Panc1 (cell line): ENCODE measurements around the gene SKP1.

Source experiments
- CTCF ChIP-seq: fragments of 450-650 bp; IDR thresholded peaks from 2 replicates; pipeline ENCODE4 v1.5.1; 2017; ENCODE audit warnings: mild to moderate bottlenecking
- POLR2AphosphoS5 ChIP-seq: IDR thresholded peaks from 2 replicates; pipeline ENCODE4 v1.6.1; 2012; ENCODE audit warnings: mild to moderate bottlenecking, low read depth, low read length, moderate library complexity

DNA sequence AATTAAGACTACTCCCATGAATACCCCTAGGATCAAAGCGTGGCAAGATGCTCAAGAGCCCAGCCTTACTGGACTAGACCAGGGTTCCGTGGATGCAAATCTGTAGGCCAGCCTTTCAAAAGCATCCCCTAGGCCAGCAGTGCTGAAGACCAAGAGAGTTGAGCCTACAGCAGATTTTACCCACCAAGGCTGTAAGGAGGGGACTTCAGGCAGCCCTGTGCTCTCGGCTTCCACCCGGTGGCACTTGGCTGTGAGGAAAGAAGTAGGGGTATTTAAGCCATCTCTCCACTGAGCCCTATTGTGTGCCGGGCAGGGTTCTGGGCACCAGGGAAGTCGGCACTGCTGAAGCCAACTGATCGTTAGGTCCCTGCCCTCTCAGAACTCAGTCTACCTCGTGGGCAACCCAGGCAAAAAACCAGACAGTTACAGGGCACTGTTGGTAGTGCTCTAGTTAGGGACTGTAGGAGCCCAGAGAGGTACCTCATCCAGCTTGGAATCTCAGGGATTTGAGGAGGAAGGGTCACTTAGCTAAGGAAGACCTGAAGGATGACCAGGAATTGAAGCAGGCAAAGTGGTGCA lies 36.8 kb downstream of the SKP1 start:
- TF ChIP-seq CTCF, result no peak
- no peak for TF ChIP-seq POLR2AphosphoS5
